K562 (cell line): ENCODE measurements around the gene PDPK1. TPM values are rescaled to one million over a fixed set of nuclear protein-coding genes. Genes with fewer than 3 reads are reported as not detected.

Experiments used
- C11orf30 ChIP-seq: fragments of 450-650 bp; IDR thresholded peaks from 2 replicates; pipeline ENCODE4 v1.6.1; 2016; ENCODE audit warnings: low read depth, mild to moderate bottlenecking
- CREB1 ChIP-seq, 2 experiments: sonication (generic) in 1 of 2; formaldehyde crosslinking in 1 of 2; IDR thresholded peaks; 2 replicates each; pipeline versions ENCODE4 v1.6.1 to v1.8.0; 2012 to 2022; ENCODE audit warnings: inconsistent platforms in 1 of 2, mild to moderate bottlenecking in 1 of 2, missing genetic modification reagents in 1 of 2, moderate library complexity in 1 of 2
- ETV1 ChIP-seq: fragments of 450-650 bp; conservative IDR thresholded peaks from 2 replicates; pipeline ENCODE4 v1.6.1; 2016; ENCODE audit warnings: missing genetic modification characterization, control low read depth, low read depth, missing compliant biosample characterization
- HCFC1 ChIP-seq: IDR thresholded peaks from 2 replicates; pipeline ENCODE4 v1.6.1; 2012; ENCODE audit warnings: low read depth, low read length, improper control_type of control experiment
- KHSRP ChIP-seq: fragments of 450-650 bp; IDR thresholded peaks from 2 replicates; pipeline ENCODE4 v1.6.1; 2017
- L3MBTL2 ChIP-seq: fragments of 450-650 bp; IDR thresholded peaks from 2 replicates; pipeline ENCODE4 v1.6.1; 2016; ENCODE audit warnings: mild to moderate bottlenecking, moderate library complexity
- OTX1 ChIP-seq: fragments of 450-650 bp; formaldehyde crosslinking; IDR thresholded peaks from 2 replicates; pipeline ENCODE4 v1.4.0; 2022; ENCODE audit warnings: mild to moderate bottlenecking
- SAFB ChIP-seq: fragments of 200-400 bp; formaldehyde crosslinking; IDR thresholded peaks from 2 replicates; pipeline ENCODE4 v1.6.1; 2017; ENCODE audit warnings: low read depth, low read length, borderline replicate concordance
- TAL1 ChIP-seq: fragments of 450-650 bp; IDR thresholded peaks from 2 replicates; pipeline ENCODE4 v1.6.1; 2016; ENCODE audit warnings: mild to moderate bottlenecking
- TBP ChIP-seq: optimal IDR thresholded peaks from 2 replicates; pipeline ENCODE3; 2011; ENCODE audit warnings: low read depth, low read length, improper control_type of control experiment
- TRIM25 ChIP-seq: fragments of 450-650 bp; IDR thresholded peaks from 2 replicates; pipeline ENCODE4 v1.7.0; 2016; ENCODE audit warnings: borderline replicate concordance
- ZNF324 ChIP-seq: fragments of 250-450 bp; sonication (Bioruptor Pico); IDR thresholded peaks from 2 replicates; pipeline ENCODE4 v1.4.0; 2020; ENCODE audit warnings: mild to moderate bottlenecking
- polyA plus RNA-seq, 8 experiments: library from polyadenylated mRNA; depleted of rRNA in 4 of 8; stranded (reverse) in 5 of 8; unstranded in 3 of 8; fragments of >200 nt; fragmentation: Nextera tagmentation in 2 of 8; fragmentation: Illumina TruSeq in 1 of 8; extraction: Ambion mirVana in 2 of 8; extraction: Trizol in 1 of 8; gene quantifications; 2 replicates each; pipeline versions ENCODE4 v1.2.1 to v1.2.3, GENCODE V29; 2011 to 2014; ENCODE audit warnings: inconsistent platforms in 1 of 8, missing spikeins in 1 of 8
- total RNA-seq, 7 experiments: library from RNA; depleted of rRNA in 6 of 7; stranded (reverse); fragments of >200 nt in 6 of 7; fragmentation: Illumina TruSeq in 2 of 7; extraction: Trizol in 2 of 7; gene quantifications; 2 replicates each; pipeline versions ENCODE4 v1.2.1 to v1.2.3, GENCODE V29; 2011 to 2021; ENCODE audit warnings: low replicate concordance in 1 of 7
- TF ChIP-seq, protein P1 (sequence below), 2 experiments: fragments of 450-650 bp; conservative IDR thresholded peaks; 2 replicates each; pipeline ENCODE4 v1.6.1; 2017; ENCODE audit warnings: mild to moderate bottlenecking in 2 of 2, moderate library complexity in 2 of 2
- TF ChIP-seq, protein P2 (sequence below), 3 experiments: fragments of 200-800 bp in 1 of 3; fragments of 250-450 bp in 1 of 3; fragments of 450-650 bp in 1 of 3; sonication (Bioruptor Pico) in 1 of 3; sonication (Bioruptor generic) in 1 of 3; formaldehyde crosslinking in 1 of 3; IDR thresholded peaks; 2 replicates each; pipeline versions ENCODE4 v1.6.1 to v1.8.0; 2016 to 2022; ENCODE audit warnings: mild to moderate bottlenecking in 2 of 3, missing genetic modification characterization in 2 of 3, missing compliant biosample characterization in 1 of 3, moderate library complexity in 1 of 3
- TF ChIP-seq, protein P3 (sequence below): sonication (generic); formaldehyde crosslinking; IDR thresholded peaks from 2 replicates; pipeline ENCODE4 v1.4.0; 2020; ENCODE audit warnings: mild to moderate bottlenecking, missing genetic modification reagents
- TF ChIP-seq, protein P4 (sequence below), 2 experiments: IDR thresholded peaks; 2 replicates each; pipeline ENCODE4 v1.6.1; 2011; ENCODE audit warnings: borderline replicate concordance in 1 of 2, control low read depth in 1 of 2, low read depth in 1 of 2, low read length in 1 of 2, mild to moderate bottlenecking in 1 of 2, mixed read lengths in 1 of 2, moderate library complexity in 1 of 2; ENCODE audit not compliant: insufficient read depth in 1 of 2, insufficient read length in 1 of 2, poor library complexity in 1 of 2, severe bottlenecking in 1 of 2; ENCODE audit errors: extremely low read depth in 1 of 2

PDPK1 gene
- total and polyA plus RNA-seq, 9 of the 15 experiments (the other 6 are each of a cell fraction or from before 2014, with no cell fraction given), result 4.0 to 37.2 (median 18.7) TPM

- no peak for TF ChIP-seq TRIM25
- no peak for TF ChIP-seq OTX1 (CRISPR knock-in tag)
- TF ChIP-seq, protein P1, sequence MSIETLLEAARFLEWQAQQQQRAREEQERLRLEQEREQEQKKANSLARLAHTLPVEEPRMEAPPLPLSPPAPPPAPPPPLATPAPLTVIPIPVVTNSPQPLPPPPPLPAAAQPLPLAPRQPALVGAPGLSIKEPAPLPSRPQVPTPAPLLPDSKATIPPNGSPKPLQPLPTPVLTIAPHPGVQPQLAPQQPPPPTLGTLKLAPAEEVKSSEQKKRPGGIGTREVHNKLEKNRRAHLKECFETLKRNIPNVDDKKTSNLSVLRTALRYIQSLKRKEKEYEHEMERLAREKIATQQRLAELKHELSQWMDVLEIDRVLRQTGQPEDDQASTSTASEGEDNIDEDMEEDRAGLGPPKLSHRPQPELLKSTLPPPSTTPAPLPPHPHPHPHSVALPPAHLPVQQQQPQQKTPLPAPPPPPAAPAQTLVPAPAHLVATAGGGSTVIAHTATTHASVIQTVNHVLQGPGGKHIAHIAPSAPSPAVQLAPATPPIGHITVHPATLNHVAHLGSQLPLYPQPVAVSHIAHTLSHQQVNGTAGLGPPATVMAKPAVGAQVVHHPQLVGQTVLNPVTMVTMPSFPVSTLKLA (conservative IDR thresholded peaks at IDR 0.05), result peak in 1 of 2 experiments; percentile 65; a peak in 3 of 4 replicates
- TF ChIP-seq CREB1 (IDR thresholded peaks at IDR 0.05), result peak; percentile 29; the same call in 1 of the 2 replicates
- TF ChIP-seq CREB1 (CRISPR knock-in tag; IDR thresholded peaks at IDR 0.05), result no peak
- TF ChIP-seq ZNF324 (CRISPR knock-in tag), result no peak
- peak; percentile 13 for TF ChIP-seq TBP
- TF ChIP-seq, protein P2, sequence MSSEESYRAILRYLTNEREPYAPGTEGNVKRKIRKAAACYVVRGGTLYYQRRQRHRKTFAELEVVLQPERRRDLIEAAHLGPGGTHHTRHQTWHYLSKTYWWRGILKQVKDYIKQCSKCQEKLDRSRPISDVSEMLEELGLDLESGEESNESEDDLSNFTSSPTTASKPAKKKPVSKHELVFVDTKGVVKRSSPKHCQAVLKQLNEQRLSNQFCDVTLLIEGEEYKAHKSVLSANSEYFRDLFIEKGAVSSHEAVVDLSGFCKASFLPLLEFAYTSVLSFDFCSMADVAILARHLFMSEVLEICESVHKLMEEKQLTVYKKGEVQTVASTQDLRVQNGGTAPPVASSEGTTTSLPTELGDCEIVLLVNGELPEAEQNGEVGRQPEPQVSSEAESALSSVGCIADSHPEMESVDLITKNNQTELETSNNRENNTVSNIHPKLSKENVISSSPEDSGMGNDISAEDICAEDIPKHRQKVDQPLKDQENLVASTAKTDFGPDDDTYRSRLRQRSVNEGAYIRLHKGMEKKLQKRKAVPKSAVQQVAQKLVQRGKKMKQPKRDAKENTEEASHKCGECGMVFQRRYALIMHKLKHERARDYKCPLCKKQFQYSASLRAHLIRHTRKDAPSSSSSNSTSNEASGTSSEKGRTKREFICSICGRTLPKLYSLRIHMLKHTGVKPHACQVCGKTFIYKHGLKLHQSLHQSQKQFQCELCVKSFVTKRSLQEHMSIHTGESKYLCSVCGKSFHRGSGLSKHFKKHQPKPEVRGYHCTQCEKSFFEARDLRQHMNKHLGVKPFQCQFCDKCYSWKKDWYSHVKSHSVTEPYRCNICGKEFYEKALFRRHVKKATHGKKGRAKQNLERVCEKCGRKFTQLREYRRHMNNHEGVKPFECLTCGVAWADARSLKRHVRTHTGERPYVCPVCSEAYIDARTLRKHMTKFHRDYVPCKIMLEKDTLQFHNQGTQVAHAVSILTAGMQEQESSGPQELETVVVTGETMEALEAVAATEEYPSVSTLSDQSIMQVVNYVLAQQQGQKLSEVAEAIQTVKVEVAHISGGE (CRISPR knock-in tag; IDR thresholded peaks at IDR 0.05), result no peak; a peak in 1 of 6 replicates
- TF ChIP-seq, protein P3, sequence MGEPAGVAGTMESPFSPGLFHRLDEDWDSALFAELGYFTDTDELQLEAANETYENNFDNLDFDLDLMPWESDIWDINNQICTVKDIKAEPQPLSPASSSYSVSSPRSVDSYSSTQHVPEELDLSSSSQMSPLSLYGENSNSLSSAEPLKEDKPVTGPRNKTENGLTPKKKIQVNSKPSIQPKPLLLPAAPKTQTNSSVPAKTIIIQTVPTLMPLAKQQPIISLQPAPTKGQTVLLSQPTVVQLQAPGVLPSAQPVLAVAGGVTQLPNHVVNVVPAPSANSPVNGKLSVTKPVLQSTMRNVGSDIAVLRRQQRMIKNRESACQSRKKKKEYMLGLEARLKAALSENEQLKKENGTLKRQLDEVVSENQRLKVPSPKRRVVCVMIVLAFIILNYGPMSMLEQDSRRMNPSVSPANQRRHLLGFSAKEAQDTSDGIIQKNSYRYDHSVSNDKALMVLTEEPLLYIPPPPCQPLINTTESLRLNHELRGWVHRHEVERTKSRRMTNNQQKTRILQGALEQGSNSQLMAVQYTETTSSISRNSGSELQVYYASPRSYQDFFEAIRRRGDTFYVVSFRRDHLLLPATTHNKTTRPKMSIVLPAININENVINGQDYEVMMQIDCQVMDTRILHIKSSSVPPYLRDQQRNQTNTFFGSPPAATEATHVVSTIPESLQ (CRISPR knock-in tag), result no peak
- TF ChIP-seq C11orf30, result peak; percentile 51; the same call in 1 of the 2 replicates
- TF ChIP-seq KHSRP, result no peak
- peak; percentile 32; the same call in 1 of the 2 replicates for TF ChIP-seq HCFC1
- no peak for TF ChIP-seq TAL1
- peak; percentile 39; the same call in 1 of the 2 replicates for TF ChIP-seq L3MBTL2
- peak; percentile 31 for TF ChIP-seq ETV1
- TF ChIP-seq SAFB, result peak; percentile 55; the same call in 1 of the 2 replicates
- TF ChIP-seq, protein P4, sequence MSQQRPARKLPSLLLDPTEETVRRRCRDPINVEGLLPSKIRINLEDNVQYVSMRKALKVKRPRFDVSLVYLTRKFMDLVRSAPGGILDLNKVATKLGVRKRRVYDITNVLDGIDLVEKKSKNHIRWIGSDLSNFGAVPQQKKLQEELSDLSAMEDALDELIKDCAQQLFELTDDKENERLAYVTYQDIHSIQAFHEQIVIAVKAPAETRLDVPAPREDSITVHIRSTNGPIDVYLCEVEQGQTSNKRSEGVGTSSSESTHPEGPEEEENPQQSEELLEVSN (IDR thresholded peaks at IDR 0.05; ENCODE audit: borderline replicate concordance in 1 of 2, extremely low read depth in 1 of 2, insufficient read depth in 1 of 2, insufficient read length in 1 of 2, low read depth in 1 of 2, low read length in 1 of 2, poor library complexity in 1 of 2, severe bottlenecking in 1 of 2), result peak in 1 of 2 experiments; percentile 41
These were observed 16.9 kb upstream of the PDPK1 start (continued) for GRCh38 chr16:2520784-2521531.
